Cerebellar nuclear complex (tissue), 1 donor: ENCODE results near the gene HGS.
A peak's percentile ranks its signal among the peaks of the same experiment; 100 is the strongest.

Experiments used
- DNase-seq, 2 experiments: peaks; one replicate each; lab custom pipeline; 2025; lab: John Stamatoyannopoulos, UW

The HGS gene

GRCh38 chr17:81705518-81706231 is 21.9 kb downstream of the HGS start:
- DNase-seq = no peak

GRCh38 chr17:81706232-81706611 is 22.4 kb downstream of the HGS start:
- no peak for DNase-seq

- no peak for DNase-seq
Observed at GRCh38 chr17:81706757-81707624, 23.2 kb downstream of the HGS start.

GRCh38 chr17:81707725-81708646 is 24.2 kb downstream of the HGS start:
- no peak for DNase-seq

- DNase-seq = no peak
Observed at GRCh38 chr17:81708739-81709185, 25.0 kb downstream of the HGS start.

- peak in 1 of 2 experiments; percentile 37 for DNase-seq
Observed at GRCh38 chr17:81710514-81711308, 26.9 kb downstream of the HGS start.

- DNase-seq = no peak
Observed at GRCh38 chr17:81711814-81712467, 28.1 kb downstream of the HGS start, which contains the start of gene SLC25A10. Gene SLC25A10 (plus strand): TSS chr17:81712284. CDS start chr17:81712427, 143 bp downstream.

- DNase-seq = no peak
Observed at GRCh38 chr17:81712468-81713003, 28.7 kb downstream of the HGS start.

- DNase-seq = no peak
Observed at GRCh38 chr17:81713004-81713555, 29.3 kb downstream of the HGS start.

- no peak for DNase-seq
Observed at GRCh38 chr17:81713556-81714411, 30.0 kb downstream of the HGS start.

- DNase-seq = no peak
Observed at GRCh38 chr17:81714412-81715106, 30.7 kb downstream of the HGS start.

- no peak for DNase-seq
Observed at GRCh38 chr17:81715107-81715871, 31.5 kb downstream of the HGS start.

- no peak for DNase-seq
Observed at GRCh38 chr17:81715872-81716673, 32.3 kb downstream of the HGS start.

- DNase-seq = no peak
Observed at GRCh38 chr17:81716674-81716996, 32.8 kb downstream of the HGS start.

- DNase-seq = no peak
Observed at GRCh38 chr17:81717049-81717765, 33.4 kb downstream of the HGS start.

- no peak for DNase-seq
Observed at GRCh38 chr17:81717766-81718089, 33.9 kb downstream of the HGS start.
